Activated gamma-delta T cell treated with Interleukin-2 at 50 U/mL for 16 hours (primary cell): Measurements from ENCODE around the gene ADGRV1.

Experiments
- DNase-seq: peaks from one replicate; pipeline ENCODE4 v3.0.0-alpha.2; 2020

Gene ADGRV1

GRCh38 chr5:90558344-90559192, at the start of gene ADGRV1:
ADGRV1 (plus strand) TSS chr5:90558797; CDS start chr5:90558896, 99 bp downstream.
- DNase-seq = no peak

- no peak for DNase-seq
These were observed 48.2 kb upstream of the ADGRV1 start for GRCh38 chr5:90510438-90510837.

- no peak for DNase-seq
These were observed 44.1 kb upstream of the ADGRV1 start for GRCh38 chr5:90514520-90514919.

GRCh38 chr5:90518661-90519060, 39.9 kb upstream of the ADGRV1 start:
- no peak for DNase-seq

- DNase-seq = no peak
These were observed 39.5 kb upstream of the ADGRV1 start for GRCh38 chr5:90519081-90519480.

GRCh38 chr5:90528601-90529193, 29.9 kb upstream of the ADGRV1 start:
- DNase-seq = no peak

GRCh38 chr5:90529194-90529938, 29.2 kb upstream of the ADGRV1 start, which contains the start of gene LYSMD3:
LYSMD3 (minus strand) TSS chr5:90529584; CDS start chr5:90525289, 4,295 bp downstream.
- peak; percentile 98 for DNase-seq

GRCh38 chr5:90529939-90530677, 28.5 kb upstream of the ADGRV1 start:
- peak; percentile 50 for DNase-seq

GRCh38 chr5:90530736-90531487, 27.7 kb upstream of the ADGRV1 start:
- no peak for DNase-seq

GRCh38 chr5:90533794-90534193, 24.8 kb upstream of the ADGRV1 start:
- DNase-seq = no peak

- no peak for DNase-seq
These were observed 23.7 kb upstream of the ADGRV1 start for GRCh38 chr5:90534922-90535321.

- no peak for DNase-seq
These were observed 15.6 kb upstream of the ADGRV1 start for GRCh38 chr5:90542827-90543519.

GRCh38 chr5:90545511-90545910, 13.1 kb upstream of the ADGRV1 start:
- no peak for DNase-seq

- no peak for DNase-seq
These were observed 12.3 kb upstream of the ADGRV1 start for GRCh38 chr5:90546216-90546837.

- no peak for DNase-seq
These were observed 11.5 kb upstream of the ADGRV1 start for GRCh38 chr5:90547072-90547536.

GRCh38 chr5:90548069-90548593, 10.5 kb upstream of the ADGRV1 start:
- no peak for DNase-seq

GRCh38 chr5:90549223-90549622, 9.4 kb upstream of the ADGRV1 start:
- no peak for DNase-seq

- no peak for DNase-seq
These were observed 8.8 kb upstream of the ADGRV1 start for GRCh38 chr5:90549729-90550275.

- no peak for DNase-seq
These were observed 7.6 kb upstream of the ADGRV1 start for GRCh38 chr5:90550963-90551362.

- DNase-seq = no peak
These were observed 7.2 kb upstream of the ADGRV1 start for GRCh38 chr5:90551376-90551775.
